K562 (cell line): ENCODE data around the gene ASF1B. TPM values are rescaled to one million over a fixed set of nuclear protein-coding genes. Genes with fewer than 3 reads are reported as not detected.

Experiments
- BRD4 ChIP-seq: fragments of 200-600 bp; sonication (generic); IDR thresholded peaks from 2 replicates; pipeline ENCODE4 v1.6.1; 2017; ENCODE audit warnings: inconsistent platforms
- EP400 ChIP-seq: fragments of 450-650 bp; IDR thresholded peaks from 2 replicates; pipeline ENCODE4 v1.6.1; 2017; ENCODE audit warnings: antibody characterized with exemption, mild to moderate bottlenecking, moderate library complexity
- ETV1 ChIP-seq: fragments of 450-650 bp; conservative IDR thresholded peaks from 2 replicates; pipeline ENCODE4 v1.6.1; 2016; ENCODE audit warnings: missing genetic modification characterization, control low read depth, low read depth, missing compliant biosample characterization
- HNRNPLL ChIP-seq: fragments of 200-400 bp; formaldehyde crosslinking; IDR thresholded peaks from 2 replicates; pipeline ENCODE4 v1.6.1; 2017; ENCODE audit warnings: low read length, low read depth, mild to moderate bottlenecking; ENCODE audit not compliant: poor library complexity, severe bottlenecking
- POLR2AphosphoS2 ChIP-seq: IDR thresholded peaks from 2 replicates; pipeline ENCODE4 v1.6.1; 2012; ENCODE audit warnings: low read length, improper control_type of control experiment
- POLR2H ChIP-seq: IDR thresholded peaks from 2 replicates; pipeline ENCODE4 v1.6.1; 2016; ENCODE audit warnings: missing genetic modification characterization, low read depth, mild to moderate bottlenecking, control low read depth, missing compliant biosample characterization, moderate library complexity
- ZNF143 ChIP-seq: sonication (generic); formaldehyde crosslinking; IDR thresholded peaks from 2 replicates; pipeline ENCODE4 v1.9.0; 2022; ENCODE audit warnings: mild to moderate bottlenecking, missing genetic modification reagents
- polyA plus RNA-seq, 8 experiments: library from polyadenylated mRNA; depleted of rRNA in 4 of 8; stranded (reverse) in 5 of 8; unstranded in 3 of 8; fragments of >200 nt; fragmentation: Nextera tagmentation in 2 of 8; fragmentation: Illumina TruSeq in 1 of 8; extraction: Ambion mirVana in 2 of 8; extraction: Trizol in 1 of 8; gene quantifications; 2 replicates each; pipeline versions ENCODE4 v1.2.1 to v1.2.3, GENCODE V29; 2011 to 2014; ENCODE audit warnings: inconsistent platforms in 1 of 8, missing spikeins in 1 of 8
- total RNA-seq, 7 experiments: library from RNA; depleted of rRNA in 6 of 7; stranded (reverse); fragments of >200 nt in 6 of 7; fragmentation: Illumina TruSeq in 2 of 7; extraction: Trizol in 2 of 7; gene quantifications; 2 replicates each; pipeline versions ENCODE4 v1.2.1 to v1.2.3, GENCODE V29; 2011 to 2021; ENCODE audit warnings: low replicate concordance in 1 of 7
- TF ChIP-seq, protein P1 (sequence below), 2 experiments: fragments of 450-650 bp in 1 of 2; sonication (generic) in 1 of 2; formaldehyde crosslinking in 1 of 2; IDR thresholded peaks; 2 replicates each; pipeline versions ENCODE4 v1.7.1 to v1.9.0; 2016 to 2022; ENCODE audit warnings: inconsistent platforms in 1 of 2, mild to moderate bottlenecking in 1 of 2, missing genetic modification reagents in 1 of 2
- TF ChIP-seq, protein P2 (sequence below): fragments of 450-650 bp; conservative IDR thresholded peaks from 2 replicates; pipeline ENCODE4 v1.6.1; 2016; ENCODE audit warnings: missing genetic modification characterization, low read depth, mild to moderate bottlenecking, control low read depth, missing compliant biosample characterization
- TF ChIP-seq, protein P3 (sequence below): sonication (generic); formaldehyde crosslinking; IDR thresholded peaks from 2 replicates; pipeline ENCODE4 v1.8.1; 2023; ENCODE audit warnings: mild to moderate bottlenecking, missing genetic modification reagents
- TF ChIP-seq, protein P4 (sequence below): sonication (generic); formaldehyde crosslinking; IDR thresholded peaks from 2 replicates; pipeline ENCODE4 v1.8.1; 2023; ENCODE audit warnings: mild to moderate bottlenecking, missing genetic modification reagents

Gene ASF1B
- total and polyA plus RNA-seq, 9 of the 15 experiments (the other 6 are each of a cell fraction or from before 2014, with no cell fraction given): 6.0 to 69.4 (median 53.3) TPM

DNA sequence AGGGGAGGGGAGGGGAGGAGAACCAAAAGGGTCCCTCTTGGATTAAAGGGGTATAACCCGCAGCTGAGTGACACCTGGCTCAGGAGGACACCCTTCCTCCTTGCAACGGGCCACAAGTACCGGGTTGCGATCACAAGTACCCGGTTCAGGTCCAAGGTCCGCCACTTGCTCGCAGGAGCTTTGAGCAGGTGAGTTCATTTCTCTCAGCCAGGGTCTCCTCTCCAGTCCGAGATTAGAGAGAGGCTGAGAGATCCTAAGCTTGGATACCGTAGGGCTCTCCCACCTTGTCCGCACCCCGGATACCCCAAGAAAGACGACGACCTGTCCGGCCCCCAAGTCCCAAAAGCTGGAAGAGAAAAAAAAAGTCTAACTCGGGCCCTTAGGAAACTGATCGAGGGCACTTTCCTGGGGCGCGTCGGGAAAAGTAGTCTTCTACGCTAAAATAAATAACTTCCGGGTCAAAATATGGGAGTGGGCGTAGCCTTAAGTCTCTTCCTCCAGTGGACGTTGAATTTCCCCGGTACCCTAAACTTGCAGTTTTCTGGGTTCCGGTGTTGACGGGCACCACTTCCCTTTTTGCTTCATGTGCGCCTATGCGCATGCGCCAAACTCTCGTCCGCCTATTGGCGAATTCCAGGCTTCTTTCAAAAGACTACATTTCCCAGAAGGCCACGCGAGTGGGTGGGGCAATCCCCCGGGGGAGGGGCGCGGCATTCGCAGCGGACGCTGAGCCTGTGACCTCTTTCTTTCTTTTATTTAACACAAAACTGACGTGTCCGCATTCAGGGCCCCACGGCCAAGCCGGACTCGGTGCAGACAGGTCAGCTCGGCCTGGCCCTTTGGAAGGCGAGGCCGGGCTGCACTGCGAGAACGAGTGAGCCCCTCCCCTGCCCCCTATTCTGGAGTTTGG lies 55.2 kb downstream of the ASF1B start (continued):
- TF ChIP-seq, protein P1, sequence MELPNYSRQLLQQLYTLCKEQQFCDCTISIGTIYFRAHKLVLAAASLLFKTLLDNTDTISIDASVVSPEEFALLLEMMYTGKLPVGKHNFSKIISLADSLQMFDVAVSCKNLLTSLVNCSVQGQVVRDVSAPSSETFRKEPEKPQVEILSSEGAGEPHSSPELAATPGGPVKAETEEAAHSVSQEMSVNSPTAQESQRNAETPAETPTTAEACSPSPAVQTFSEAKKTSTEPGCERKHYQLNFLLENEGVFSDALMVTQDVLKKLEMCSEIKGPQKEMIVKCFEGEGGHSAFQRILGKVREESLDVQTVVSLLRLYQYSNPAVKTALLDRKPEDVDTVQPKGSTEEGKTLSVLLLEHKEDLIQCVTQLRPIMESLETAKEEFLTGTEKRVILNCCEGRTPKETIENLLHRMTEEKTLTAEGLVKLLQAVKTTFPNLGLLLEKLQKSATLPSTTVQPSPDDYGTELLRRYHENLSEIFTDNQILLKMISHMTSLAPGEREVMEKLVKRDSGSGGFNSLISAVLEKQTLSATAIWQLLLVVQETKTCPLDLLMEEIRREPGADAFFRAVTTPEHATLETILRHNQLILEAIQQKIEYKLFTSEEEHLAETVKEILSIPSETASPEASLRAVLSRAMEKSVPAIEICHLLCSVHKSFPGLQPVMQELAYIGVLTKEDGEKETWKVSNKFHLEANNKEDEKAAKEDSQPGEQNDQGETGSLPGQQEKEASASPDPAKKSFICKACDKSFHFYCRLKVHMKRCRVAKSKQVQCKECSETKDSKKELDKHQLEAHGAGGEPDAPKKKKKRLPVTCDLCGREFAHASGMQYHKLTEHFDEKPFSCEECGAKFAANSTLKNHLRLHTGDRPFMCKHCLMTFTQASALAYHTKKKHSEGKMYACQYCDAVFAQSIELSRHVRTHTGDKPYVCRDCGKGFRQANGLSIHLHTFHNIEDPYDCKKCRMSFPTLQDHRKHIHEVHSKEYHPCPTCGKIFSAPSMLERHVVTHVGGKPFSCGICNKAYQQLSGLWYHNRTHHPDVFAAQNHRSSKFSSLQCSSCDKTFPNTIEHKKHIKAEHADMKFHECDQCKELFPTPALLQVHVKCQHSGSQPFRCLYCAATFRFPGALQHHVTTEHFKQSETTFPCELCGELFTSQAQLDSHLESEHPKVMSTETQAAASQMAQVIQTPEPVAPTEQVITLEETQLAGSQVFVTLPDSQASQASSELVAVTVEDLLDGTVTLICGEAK (IDR thresholded peaks at IDR 0.05): peak; percentile 99
- TF ChIP-seq, protein P1 (CRISPR knock-in tag; IDR thresholded peaks at IDR 0.05): no peak
- TF ChIP-seq, protein P2, sequence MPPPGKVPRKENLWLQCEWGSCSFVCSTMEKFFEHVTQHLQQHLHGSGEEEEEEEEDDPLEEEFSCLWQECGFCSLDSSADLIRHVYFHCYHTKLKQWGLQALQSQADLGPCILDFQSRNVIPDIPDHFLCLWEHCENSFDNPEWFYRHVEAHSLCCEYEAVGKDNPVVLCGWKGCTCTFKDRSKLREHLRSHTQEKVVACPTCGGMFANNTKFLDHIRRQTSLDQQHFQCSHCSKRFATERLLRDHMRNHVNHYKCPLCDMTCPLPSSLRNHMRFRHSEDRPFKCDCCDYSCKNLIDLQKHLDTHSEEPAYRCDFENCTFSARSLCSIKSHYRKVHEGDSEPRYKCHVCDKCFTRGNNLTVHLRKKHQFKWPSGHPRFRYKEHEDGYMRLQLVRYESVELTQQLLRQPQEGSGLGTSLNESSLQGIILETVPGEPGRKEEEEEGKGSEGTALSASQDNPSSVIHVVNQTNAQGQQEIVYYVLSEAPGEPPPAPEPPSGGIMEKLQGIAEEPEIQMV (tag): peak; percentile 98
- peak; percentile 92 for TF ChIP-seq ZNF143
- TF ChIP-seq ETV1 (tag): peak; percentile 70
- peak; percentile 41; the same call in 1 of the 2 replicates for TF ChIP-seq EP400
- TF ChIP-seq POLR2H: peak; percentile 82
- peak; percentile 48 for TF ChIP-seq HNRNPLL
- TF ChIP-seq, protein P3, sequence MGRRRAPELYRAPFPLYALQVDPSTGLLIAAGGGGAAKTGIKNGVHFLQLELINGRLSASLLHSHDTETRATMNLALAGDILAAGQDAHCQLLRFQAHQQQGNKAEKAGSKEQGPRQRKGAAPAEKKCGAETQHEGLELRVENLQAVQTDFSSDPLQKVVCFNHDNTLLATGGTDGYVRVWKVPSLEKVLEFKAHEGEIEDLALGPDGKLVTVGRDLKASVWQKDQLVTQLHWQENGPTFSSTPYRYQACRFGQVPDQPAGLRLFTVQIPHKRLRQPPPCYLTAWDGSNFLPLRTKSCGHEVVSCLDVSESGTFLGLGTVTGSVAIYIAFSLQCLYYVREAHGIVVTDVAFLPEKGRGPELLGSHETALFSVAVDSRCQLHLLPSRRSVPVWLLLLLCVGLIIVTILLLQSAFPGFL: 0 out of 2 replicates have a peak, but pooled peaks have one; percentile 23
- TF ChIP-seq POLR2AphosphoS2: peak; percentile 43; the same call in 1 of the 2 replicates
- no peak for TF ChIP-seq BRD4
- TF ChIP-seq, protein P4, sequence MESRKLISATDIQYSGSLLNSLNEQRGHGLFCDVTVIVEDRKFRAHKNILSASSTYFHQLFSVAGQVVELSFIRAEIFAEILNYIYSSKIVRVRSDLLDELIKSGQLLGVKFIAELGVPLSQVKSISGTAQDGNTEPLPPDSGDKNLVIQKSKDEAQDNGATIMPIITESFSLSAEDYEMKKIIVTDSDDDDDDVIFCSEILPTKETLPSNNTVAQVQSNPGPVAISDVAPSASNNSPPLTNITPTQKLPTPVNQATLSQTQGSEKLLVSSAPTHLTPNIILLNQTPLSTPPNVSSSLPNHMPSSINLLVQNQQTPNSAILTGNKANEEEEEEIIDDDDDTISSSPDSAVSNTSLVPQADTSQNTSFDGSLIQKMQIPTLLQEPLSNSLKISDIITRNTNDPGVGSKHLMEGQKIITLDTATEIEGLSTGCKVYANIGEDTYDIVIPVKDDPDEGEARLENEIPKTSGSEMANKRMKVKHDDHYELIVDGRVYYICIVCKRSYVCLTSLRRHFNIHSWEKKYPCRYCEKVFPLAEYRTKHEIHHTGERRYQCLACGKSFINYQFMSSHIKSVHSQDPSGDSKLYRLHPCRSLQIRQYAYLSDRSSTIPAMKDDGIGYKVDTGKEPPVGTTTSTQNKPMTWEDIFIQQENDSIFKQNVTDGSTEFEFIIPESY (CRISPR knock-in tag): peak; percentile 71
